ENCODE measurements around the gene ZNF385B. TPM values are rescaled to one million over a fixed set of nuclear protein-coding genes. Genes with fewer than 3 reads are reported as not detected.

ZNF385B gene
- total RNA-seq, 1 experiment from 2014 or later: 2.2 TPM

GRCh38 chr2:179545024-179545423, 316.4 kb downstream of the ZNF385B start:
- Mint-ChIP-seq H3K27ac (no peak overlapping the region), H3K4me1 (peaks cover 19% of the 10 kb centered on the region), H3K27me3 (ENCODE audit: low read depth) (peaks cover 62% of the 10 kb centered on the region), H3K36me3 (no peaks in the 10 kb centered on the region), H3K4me3 (no peak overlapping the region), H3K9me3 (no peaks in the 10 kb centered on the region)
- ChIA-PET POLR2A (no interaction called here), CTCF (no interaction called here)
- DNase-seq (ENCODE audit: low spot score): no peak
- TF ChIP-seq GABPB1 (CRISPR knock-in tag; IDR thresholded peaks at IDR 0.05) (no peak), SMAD4 (CRISPR knock-in tag; IDR thresholded peaks at IDR 0.05) (no peak), MYBL2 (CRISPR knock-in tag; IDR thresholded peaks at IDR 0.05) (no peak), RORB (CRISPR knock-in tag; IDR thresholded peaks at IDR 0.05) (no peak), ZNF232 (CRISPR knock-in tag; IDR thresholded peaks at IDR 0.05) (no peak), TP53 (CRISPR knock-in tag; IDR thresholded peaks at IDR 0.05) (no peak), ERG (CRISPR knock-in tag; IDR thresholded peaks at IDR 0.05) (no peak)
- ATAC-seq: no peak

- ChIA-PET CTCF (no interaction called here), POLR2A (no interaction called here)
- Mint-ChIP-seq H3K9me3 (peaks cover 7% of the 10 kb centered on the region), H3K4me3 (no peak overlapping the region), H3K36me3 (no peaks in the 10 kb centered on the region; the same call in 1 of the 2 replicates), H3K4me1 (peaks cover 5% of the 10 kb centered on the region), H3K27ac (no peak overlapping the region), H3K27me3 (ENCODE audit: low read depth) (peaks cover 47% of the 10 kb centered on the region)
- DNase-seq (ENCODE audit: low spot score) (no peak), ATAC-seq (peak; percentile 28; the same call in 1 of the 2 replicates)
- TF ChIP-seq FOXP1 (CRISPR knock-in tag; IDR thresholded peaks at IDR 0.05; ENCODE audit: borderline replicate concordance): no peak
- peak; percentile 70 for TF ChIP-seq GABPB1 (CRISPR knock-in tag; IDR thresholded peaks at IDR 0.05)
- TF ChIP-seq TCF7 (CRISPR knock-in tag; IDR thresholded peaks at IDR 0.05; ENCODE audit: low read depth): no peak
- TF ChIP-seq TP53 (CRISPR knock-in tag; IDR thresholded peaks at IDR 0.05): no peak
- TF ChIP-seq ZNF512 (CRISPR knock-in tag; IDR thresholded peaks at IDR 0.05; ENCODE audit: borderline replicate concordance): no peak
Measured at GRCh38 chr2:179543361-179543901, 318.0 kb downstream of the ZNF385B start.

GRCh38 chr2:179541586-179541985, 319.8 kb downstream of the ZNF385B start:
- ATAC-seq: no peak
- Mint-ChIP-seq H3K4me1 (peaks cover 4% of the 10 kb centered on the region; the same call in 1 of the 2 replicates), H3K36me3 (no peaks in the 10 kb centered on the region; the same call in 1 of the 2 replicates), H3K27me3 (ENCODE audit: low read depth) (peaks cover 28% of the 10 kb centered on the region), H3K4me3 (no peak overlapping the region), H3K9me3 (peaks cover 7% of the 10 kb centered on the region), H3K27ac (no peak overlapping the region)
- POLR2A ChIA-PET: no interaction called here
- CTCF ChIA-PET: no interaction called here
- DNase-seq (ENCODE audit: low spot score): no peak
- TF ChIP-seq ATF3 (CRISPR knock-in tag; conservative IDR thresholded peaks at IDR 0.05) (no peak), ARID4B (CRISPR knock-in tag; IDR thresholded peaks at IDR 0.05; ENCODE audit: borderline replicate concordance) (no peak)
